IPS-15b (cell line): ENCODE data around the gene SNAP23.

Experiments used
- H3K27me3 ChIP-seq: one replicate; pipeline ENCODE4 v1.6.1; 2013; ENCODE audit warnings: low read length; ENCODE audit not compliant: control insufficient read depth, insufficient read depth
- H3K36me3 ChIP-seq: one replicate; pipeline ENCODE4 v1.6.1; 2013; ENCODE audit warnings: low read length; ENCODE audit not compliant: control insufficient read depth, insufficient read depth
- H3K4me1 ChIP-seq: one replicate; pipeline ENCODE4 v1.6.1; 2013; ENCODE audit warnings: mild to moderate bottlenecking, low read length; ENCODE audit not compliant: control insufficient read depth, insufficient read depth
- H3K4me3 ChIP-seq: one replicate; pipeline ENCODE4 v1.5.1; 2013; ENCODE audit warnings: low read depth, low read length
- H3K9ac ChIP-seq: one replicate; pipeline ENCODE4 v1.6.1; 2013; ENCODE audit warnings: low read depth, mild to moderate bottlenecking, low read length
- H3K9me3 ChIP-seq: one replicate; pipeline ENCODE4 v1.6.1; 2013; ENCODE audit warnings: mild to moderate bottlenecking, low read length; ENCODE audit not compliant: control insufficient read depth, insufficient read depth

The SNAP23 gene

GRCh38 chr15:42578984-42579537, 83.6 kb downstream of the SNAP23 start:
- Histone ChIP-seq H3K36me3 (no peaks in the 10 kb centered on the region), H3K9ac (no peak overlapping the region), H3K27me3 (peaks cover 57% of the 10 kb centered on the region), H3K4me1 (peaks cover 11% of the 10 kb centered on the region), H3K4me3 (no peak overlapping the region), H3K9me3 (no peaks in the 10 kb centered on the region)

DNA sequence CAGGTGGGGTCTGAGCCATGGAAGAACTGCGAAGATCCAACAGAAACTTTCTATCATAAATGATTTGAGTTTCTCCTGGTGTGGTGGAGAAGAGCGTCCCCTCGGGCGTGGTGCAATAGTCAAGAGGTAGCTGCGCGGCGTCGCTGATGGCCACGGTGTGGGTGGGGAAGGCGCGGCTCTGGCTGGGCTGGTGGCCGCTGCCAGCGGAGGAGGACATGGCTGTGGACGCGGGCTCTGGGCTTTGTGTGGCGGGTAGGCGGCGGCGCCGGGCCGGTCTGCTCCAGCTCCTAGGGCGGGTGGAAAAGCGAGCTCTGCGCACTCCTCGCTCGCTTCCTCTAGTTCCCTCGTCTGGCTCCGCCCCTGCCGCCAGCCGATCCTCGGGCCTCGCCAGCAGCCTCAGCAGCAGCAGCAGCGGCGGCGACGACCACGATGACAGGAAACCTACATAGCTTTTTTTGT, 85.9 kb downstream of the SNAP23 start:
- peak overlapping the region; percentile 57 for H3K9ac ChIP-seq
- peak overlapping the region; percentile 58 for H3K4me3 ChIP-seq

More for the DNA sequence above, 85.9 kb downstream of the SNAP23 start:
- peaks cover 14% of the 10 kb centered on the region for H3K4me1 ChIP-seq
- no peaks in the 10 kb centered on the region for H3K9me3 ChIP-seq
- peaks cover 48% of the 10 kb centered on the region for H3K27me3 ChIP-seq
- H3K36me3 ChIP-seq: no peaks in the 10 kb centered on the region
